ENCODE measurements around the gene CYREN.

CYREN gene

DNA sequence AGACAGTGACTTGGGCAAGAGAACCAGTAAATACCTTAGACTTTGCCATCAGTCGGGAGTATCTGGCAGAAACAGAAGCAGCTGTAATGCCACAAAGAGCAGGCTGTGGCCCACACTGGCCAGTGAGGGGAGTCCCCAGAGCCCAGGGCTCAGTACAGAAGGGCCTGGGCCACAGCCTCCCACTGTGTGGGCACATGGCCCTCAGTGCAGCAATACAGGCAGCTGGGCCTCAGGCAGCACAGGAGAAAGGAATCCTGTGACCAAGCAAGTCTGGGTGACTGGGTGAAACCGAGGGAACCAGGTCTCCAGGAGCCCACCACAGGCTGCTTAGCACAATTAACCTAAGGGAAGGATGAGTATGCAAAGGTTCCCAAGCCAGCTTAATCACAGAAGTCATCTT, 26.8 kb upstream of the CYREN start:
- DNase-seq (ENCODE audit: low spot score), result no peak

DNA sequence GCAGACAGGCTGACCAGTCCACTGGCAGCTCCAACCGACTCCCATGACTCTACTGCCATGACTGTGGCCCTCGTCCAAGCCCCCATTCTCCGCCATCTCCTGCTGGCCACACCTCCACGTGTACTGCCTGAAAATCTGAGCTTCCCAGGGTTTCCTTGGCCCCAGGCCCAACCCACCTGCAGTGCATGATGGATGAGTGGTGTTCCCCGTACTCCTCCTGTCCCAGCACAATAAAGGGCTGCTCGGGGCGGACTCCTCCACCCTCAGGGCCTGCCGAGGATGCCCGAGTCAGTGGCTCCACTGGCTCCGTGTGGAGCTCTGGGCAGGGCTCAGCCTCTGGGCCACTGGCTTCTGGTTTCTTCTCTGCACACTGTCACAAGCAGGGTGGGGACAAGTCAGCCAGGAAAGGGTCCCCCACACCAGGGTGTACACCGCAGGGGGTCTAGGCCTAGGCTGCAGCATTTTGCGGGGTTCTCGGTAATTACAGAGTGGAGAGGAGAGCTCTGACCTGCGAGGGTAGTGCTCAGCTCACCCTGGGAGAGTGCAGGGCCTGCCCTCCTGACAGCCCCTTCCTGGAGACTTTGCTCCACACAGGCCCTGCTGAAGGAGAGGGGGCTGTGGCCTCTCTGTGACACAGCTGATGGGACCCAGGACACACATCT, 25.6 kb upstream of the CYREN start:
- no peak for DNase-seq (ENCODE audit: low spot score)

DNA sequence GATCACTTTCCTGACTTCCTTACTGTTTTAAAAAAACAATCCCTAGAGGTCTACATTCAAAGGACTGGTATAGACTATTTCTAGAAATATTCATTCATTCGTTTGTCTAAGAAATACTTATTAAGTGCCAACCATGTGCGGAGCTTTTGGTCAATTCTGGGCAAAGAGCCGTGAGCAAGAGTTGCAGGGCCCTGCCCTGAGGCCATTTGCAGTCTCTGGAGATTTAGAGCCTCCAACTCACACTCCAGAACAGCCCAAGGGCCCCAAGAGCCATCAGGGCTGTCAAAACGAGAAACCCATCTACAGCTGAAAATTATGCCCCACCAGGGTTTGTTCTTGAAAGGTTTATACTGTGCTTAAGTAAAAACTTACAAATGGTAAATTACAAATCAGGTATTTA, 24.6 kb upstream of the CYREN start:
- DNase-seq (ENCODE audit: low spot score), result no peak

DNA sequence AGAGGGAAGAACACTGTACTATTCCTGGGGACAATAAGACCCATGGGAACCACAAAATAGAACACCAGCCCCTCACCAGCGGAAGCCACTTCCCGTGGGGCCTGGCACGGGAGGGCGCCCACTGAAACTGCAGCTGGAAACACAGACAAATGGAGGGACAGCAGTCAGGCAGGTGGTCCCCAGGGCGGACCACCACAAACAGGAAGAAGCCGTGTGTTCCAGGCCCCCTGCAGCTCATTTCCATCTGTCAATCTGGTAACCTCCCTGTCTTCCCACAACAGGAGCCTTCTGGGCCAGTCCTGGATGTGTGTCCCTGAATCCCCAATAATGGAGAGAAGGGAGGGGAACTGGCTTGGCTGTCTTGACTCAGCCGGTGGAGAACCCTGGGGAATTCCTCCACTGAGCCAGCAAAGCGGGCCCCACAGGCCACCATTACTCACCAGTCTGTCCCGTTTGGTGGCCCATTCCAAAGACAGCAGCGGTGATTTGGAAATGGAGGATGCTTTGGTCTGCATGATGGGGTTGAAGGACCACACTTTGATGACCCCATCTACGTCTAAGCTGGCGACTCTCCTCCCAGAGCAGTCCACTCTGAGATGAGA, 24.1 kb upstream of the CYREN start:
- DNase-seq (ENCODE audit: low spot score), result no peak

GRCh38 chr7:135193615-135194081, 23.1 kb upstream of the CYREN start:
- no peak for DNase-seq (ENCODE audit: low spot score)

GRCh38 chr7:135192914-135193536, 22.5 kb upstream of the CYREN start:
- DNase-seq (ENCODE audit: low spot score), result no peak

DNA sequence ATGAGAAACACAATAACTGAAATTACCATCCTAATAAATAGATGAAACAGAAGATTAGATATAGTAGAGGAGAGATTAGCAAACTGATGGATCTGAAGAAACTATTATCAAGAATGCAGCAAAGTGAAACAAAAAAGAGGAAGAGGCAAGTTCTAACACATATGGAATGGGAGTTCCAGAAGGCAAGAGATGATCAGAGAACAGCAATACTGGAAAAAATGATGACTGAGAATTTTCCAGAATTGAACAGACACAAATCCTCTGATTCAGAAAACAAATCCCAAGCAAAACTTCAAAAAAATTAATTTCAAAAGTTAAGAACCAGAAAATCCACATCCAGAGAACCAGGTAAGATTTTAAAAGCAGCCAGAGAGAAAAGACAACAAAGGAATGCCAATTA, 20.2 kb upstream of the CYREN start:
- DNase-seq (ENCODE audit: low spot score), result no peak

DNA sequence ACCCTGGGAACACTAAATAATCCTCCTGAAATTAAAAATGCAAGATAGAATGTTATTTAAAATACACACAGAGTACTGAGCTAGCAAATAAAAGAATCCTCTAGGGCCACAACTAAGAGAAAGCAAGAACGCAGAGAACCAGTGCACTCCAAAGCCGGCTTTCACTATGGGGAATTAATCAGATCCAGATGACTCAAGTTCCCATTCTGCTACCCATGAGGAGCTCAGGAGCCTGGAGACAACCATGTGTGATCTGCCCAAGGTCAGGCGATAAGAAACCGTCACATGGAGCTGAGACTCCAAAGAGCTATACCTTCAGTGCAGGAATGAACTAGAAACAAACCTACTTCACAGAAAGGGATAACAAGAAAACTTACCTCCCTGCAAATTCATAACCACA, 19.5 kb upstream of the CYREN start:
- DNase-seq (ENCODE audit: low spot score), result no peak

DNA sequence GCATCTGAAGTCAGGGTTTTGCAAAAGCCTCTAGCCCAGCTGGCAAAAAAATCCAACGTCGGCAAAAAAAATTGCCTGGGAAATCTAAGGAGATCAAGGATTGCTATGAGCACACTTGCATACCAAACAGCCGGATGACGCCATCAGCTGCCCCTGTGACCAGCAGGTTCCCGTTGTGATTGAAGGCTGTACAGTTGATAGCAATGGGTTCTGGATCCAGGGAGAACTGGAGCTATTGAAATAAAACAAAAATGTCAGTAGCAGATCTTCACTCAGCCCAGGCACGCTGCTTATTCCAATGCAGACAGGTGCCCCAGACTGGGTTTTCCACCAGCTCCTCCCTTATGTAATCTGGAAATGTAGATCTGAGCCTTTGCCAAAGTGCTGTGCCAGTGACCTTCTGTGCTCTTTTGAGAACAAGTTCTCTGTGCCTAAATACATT, 18.7 kb upstream of the CYREN start:
- DNase-seq (ENCODE audit: low spot score), result no peak

DNA sequence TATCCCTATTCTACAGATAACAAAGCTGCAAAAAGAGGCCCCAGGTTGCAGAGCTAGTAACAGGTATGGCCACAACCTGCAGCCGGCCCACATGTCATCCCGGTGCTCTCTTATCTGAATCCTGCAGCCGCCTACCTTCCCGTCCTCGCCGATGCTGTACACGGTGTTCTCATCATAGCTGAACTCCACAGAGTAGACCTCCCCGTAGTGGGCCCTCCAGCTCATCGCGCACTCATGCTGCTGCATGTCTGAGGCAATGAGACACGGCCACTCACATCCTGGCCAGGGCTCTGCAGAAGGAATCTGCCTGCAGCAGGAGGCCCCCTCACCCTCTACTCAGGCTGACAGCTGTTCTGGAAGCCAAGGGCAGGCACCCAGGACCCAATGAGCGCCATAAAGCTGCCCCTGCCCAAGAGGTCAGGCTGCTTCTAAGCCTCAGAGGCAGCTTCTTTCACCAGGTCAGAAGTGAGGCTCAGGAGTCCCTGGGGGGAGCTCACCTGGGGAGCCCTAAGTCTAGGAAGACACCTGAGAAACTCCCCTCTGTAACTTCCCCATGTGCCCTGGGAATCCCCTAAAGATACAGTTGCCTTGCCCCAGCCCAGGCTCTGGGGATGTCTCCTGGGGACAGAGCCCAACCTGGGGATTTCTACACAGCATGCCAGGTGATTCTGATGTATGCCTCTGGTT, 17.9 kb upstream of the CYREN start:
- no peak for DNase-seq (ENCODE audit: low spot score)

DNA sequence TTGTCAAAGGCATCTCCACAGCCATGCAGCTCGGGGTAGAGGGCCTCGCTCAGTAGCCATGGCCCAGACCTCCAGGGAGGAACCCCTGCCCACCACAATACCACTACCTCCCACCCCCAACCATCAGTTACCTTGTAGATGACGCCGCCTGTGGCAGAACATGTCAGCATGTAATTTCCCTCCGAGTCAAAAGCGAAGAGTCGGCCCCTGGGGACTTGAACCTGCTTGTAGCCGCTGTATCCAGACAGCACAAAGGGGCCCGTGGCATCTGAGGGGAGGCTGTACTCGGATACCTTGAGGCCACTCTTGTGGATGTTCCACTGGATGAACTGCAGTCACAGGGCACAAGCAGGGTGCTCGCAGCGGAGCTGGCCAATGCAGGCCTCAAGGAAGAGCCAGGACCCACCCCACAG, 16.3 kb upstream of the CYREN start:
- no peak for DNase-seq (ENCODE audit: low spot score)

GRCh38 chr7:135186261-135186540, 15.7 kb upstream of the CYREN start:
- DNase-seq (ENCODE audit: low spot score), result no peak

- DNase-seq (ENCODE audit: low spot score), result no peak
These were observed 15.2 kb upstream of the CYREN start for GRCh38 chr7:135185471-135186260.

- no peak for DNase-seq (ENCODE audit: low spot score)
These were observed 13.8 kb upstream of the CYREN start for GRCh38 chr7:135184254-135184841.

GRCh38 chr7:135183478-135183877, 13.0 kb upstream of the CYREN start:
- no peak for DNase-seq (ENCODE audit: low spot score)

- no peak for DNase-seq (ENCODE audit: low spot score)
These were observed 11.6 kb upstream of the CYREN start for GRCh38 chr7:135181929-135182678.

DNA sequence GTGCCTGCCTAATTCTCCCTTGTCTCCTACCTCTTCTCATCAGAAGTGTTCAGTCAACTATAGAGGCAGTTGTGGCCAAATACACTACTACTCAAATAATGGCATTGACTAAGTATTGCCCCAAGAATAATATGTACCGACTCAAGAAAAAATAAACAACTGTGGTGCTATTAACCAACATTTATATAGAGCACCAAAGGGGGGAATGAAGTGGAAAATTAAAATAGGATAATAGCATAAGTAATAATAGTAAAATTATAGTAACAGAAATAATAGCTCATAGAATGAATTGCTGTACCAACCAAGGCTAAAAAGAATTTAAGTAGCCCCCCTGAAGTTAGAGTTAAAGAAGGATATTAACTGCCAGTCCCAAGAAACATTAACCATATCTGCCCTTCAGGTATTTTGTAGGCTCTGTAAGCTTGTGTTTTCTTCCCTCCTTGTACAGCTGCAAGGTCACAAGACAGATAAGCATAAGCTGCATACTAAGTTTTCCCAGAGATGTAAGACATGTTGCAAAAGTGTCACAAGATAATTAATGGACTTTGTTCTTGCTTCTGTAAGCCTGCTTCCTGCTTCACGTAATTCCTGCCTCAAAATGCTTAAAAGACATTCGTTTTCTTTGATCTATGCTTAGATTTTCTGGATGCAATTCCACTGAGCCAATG, 10.9 kb upstream of the CYREN start:
- no peak for DNase-seq (ENCODE audit: low spot score)

- no peak for DNase-seq (ENCODE audit: low spot score)
These were observed 9.6 kb upstream of the CYREN start for GRCh38 chr7:135180122-135180521.

DNA sequence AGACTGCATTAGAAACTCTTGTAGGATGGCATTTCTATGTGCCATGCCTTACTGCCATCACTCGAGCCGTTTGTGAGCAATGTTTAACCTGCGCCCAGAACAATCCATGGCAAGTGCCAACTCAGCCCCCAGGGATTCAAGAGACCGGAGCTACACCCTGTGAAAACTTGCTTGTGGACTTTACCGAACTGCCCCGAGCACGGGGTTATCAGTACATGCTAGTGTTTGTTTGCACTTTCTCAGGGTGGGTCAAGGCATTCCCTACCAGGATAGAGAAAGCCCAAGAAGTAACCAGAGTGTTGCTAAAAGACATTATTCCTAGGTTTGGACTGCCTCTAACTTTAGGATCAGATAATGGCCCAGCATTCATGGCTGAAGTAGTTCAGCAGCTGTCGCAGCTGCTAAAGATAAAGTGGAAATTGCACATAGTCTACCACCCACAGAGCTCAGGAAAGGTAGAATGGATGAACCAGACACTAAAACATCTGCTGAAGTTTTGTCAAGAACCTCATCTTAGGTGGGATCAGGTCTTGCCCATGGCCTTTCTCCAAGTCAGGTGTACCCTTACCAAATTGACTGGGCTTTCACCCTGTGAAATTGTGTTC, 8.9 kb upstream of the CYREN start:
- no peak for DNase-seq (ENCODE audit: low spot score)

- no peak for DNase-seq (ENCODE audit: low spot score)
These were observed 7.9 kb upstream of the CYREN start for GRCh38 chr7:135178364-135178763.
